GM18909 (cell line): ENCODE data around the gene CADPS.

ENCODE experiments used
- ATAC-seq: cut with Tn5 transposase; IDR thresholded peaks from one replicate; pipeline ENCODE4 v1.9.1; 2021; ENCODE audit warnings: mild to moderate bottlenecking; ENCODE audit not compliant: unreplicated experiment, poor library complexity

Gene CADPS

DNA sequence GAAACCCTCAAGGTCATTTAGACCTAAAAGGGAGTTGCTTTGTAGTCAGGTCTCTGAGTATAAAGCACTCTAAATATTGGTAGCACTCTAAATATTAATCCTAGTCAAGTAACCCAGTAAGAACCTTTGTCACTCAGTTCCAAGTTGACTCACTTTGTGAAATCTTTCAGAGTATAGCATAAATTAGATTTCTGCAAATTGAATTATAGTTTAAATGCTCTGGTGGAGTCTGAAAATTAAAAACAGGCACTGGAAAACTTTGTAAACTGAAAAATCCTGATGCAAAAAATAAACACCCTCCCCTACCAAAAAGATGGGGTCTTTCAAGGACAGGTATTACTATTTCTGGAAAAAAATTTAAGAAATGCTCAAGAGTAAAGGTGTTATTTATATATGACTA, 305.6 kb downstream of the CADPS start:
- no peak for ATAC-seq

DNA sequence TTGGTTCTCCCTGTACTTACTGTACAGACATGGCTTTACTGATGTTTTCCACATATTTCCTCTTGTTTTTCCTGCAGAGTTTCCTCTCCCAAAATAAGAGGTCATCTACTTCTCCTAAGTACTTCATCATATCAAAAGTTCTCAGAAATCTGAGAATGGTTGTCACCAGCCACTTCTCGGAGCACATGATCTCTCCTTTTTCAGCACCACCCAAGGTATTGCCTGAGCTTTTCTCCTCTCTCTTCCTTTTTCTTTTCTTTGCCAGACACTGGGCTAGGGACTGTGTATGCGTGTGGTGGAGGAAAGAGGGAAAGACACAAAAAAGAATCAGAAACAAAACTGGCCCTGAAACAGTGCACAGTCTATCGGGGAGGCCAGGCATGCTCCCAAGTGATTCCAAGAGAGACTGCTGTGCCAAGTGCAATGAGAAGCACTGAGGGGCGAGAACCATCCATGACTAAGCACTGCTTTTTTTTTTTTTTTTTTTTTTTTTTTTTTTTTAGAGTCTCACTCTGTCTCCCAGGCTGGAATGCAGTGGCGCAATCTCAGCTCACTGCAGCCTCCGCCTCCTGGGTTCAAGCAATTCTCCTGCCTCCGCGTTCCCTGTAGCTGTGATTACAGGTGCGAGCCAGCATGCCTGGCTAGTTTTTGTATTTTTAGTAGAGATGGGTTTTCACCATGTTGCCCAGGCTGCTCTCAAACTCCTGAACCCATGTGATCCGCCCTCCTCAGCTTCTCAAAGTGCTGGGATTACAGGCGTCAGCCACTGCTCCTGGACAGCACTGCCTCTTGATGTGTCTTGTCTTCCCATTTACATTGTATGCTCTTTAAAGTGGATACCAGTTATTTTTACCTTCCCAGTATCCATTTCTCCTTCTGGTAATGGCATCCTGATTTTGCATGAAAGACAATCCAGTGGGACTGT, 307.9 kb downstream of the CADPS start:
- no peak for ATAC-seq

- ATAC-seq, result no peak
Observed at GRCh38 chr3:62566022-62566557, 309.1 kb downstream of the CADPS start.

- ATAC-seq, result no peak
Observed at GRCh38 chr3:62562596-62562995, 312.6 kb downstream of the CADPS start.

DNA sequence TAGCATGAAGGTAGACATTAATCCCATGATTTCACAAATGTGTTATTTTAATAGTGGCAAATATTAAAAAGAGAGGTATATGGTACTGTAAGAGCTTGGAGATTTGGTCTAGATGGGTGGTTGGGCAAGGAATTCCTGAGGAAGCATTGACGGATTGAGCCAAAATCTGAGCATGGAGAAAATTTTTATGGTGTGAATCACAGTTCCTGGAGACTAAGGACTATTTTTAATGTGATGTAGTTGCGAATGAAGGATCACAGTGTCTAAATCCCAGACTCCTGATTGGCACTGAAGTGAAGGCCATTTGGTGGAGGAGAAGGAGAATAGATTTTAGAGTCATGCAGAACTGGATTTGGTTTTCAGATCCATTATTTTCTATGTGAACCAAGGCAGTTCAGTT, 313.2 kb downstream of the CADPS start:
- no peak for ATAC-seq

DNA sequence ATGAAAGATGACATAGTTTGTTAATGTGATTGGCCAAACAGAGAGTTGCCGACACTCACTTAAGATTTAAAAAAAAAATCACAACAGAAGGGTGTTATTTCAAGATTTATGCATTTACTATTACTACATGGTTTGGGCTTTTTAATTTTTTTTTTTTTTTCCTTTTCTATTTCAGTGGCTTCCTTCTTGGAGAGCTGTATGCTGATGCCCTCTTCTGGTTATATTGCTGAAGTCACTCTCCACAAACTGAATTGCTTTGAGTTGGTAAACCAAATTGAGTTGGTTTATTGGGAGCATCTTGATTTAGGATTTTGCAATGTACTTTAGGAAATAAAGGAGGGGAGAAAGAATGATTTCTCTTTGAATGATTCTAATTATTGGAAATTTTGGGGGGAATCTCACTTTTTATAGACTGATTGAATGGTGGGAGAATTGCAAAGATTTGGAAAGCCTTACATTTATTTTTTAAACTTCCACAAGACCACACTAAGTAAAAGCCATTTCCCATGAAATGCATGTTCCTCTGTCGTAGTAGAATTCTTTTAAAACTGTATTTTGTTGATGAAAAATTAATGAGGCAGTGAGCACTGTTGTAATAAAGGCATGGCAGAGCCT, 315.3 kb downstream of the CADPS start:
- no peak for ATAC-seq

DNA sequence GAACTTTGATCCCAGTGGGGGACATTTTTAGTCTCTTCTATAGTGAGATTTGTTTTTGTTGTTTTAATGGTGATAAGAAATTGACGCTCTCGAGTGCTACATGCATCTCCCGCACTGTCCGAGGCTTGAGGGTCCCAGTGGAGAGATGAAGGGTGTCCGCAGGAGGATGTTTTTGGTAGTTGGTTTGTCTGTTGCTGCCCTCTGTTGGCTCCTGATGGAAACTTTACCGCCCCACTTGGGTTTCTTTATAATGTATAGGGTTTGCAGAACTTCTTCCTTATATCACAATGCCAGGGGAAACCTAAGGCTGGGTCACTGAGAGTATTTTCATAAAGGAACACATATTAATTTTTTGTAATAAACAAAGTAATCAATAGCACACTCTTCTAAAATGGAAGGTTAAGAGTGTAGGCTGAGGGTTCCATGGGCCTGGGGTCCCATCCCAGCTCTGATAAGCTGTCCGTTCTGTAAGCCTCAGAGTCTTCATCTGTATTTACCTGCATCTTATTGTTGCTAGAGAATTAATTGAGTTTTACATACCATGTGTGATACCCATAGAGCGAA, 316.6 kb downstream of the CADPS start:
- no peak for ATAC-seq

- no peak for ATAC-seq
Observed at GRCh38 chr3:62557983-62558382, 317.2 kb downstream of the CADPS start.

DNA sequence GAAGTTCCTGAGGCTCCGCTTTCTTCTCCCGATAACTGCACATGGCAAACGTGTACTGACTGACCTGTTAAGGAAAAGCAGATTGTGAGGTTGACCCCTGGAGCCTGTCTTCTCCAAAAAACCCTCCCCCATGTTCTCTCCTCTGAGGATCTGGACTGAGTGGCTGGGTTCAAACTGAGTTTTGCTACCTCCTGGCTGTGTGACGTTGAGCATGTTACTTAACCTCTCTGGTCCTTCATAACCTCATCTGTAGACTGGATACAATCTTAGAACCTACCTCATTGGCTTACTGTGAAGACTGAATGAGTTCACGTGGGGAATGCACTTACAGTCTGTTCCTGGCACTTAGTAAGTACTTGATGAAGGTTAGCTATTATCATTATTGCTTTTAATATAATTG, 317.8 kb downstream of the CADPS start:
- ATAC-seq, result no peak

GRCh38 chr3:62556121-62556815, 318.9 kb downstream of the CADPS start:
- no peak for ATAC-seq

GRCh38 chr3:62554264-62554799, 320.9 kb downstream of the CADPS start:
- ATAC-seq, result no peak

GRCh38 chr3:62553811-62554210, 321.4 kb downstream of the CADPS start:
- ATAC-seq, result no peak

DNA sequence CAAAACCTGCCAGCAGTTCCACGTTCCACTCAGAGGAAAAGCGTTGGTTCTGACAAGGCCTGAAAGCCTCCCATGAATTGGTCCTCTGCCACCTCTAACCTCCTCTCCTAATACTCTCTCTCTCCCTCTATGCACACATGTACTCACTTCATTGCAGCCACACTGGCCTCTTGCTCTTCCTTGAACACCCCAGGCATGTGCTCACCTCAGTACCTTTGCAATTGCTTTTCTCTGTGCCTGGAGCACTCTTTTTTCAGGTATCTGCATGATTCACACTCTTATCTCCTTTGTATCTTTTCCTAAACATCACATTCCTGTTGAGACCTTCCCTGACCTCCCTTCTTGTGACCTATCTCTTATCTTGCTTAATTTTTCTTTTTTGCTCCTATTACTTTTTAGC, 323.7 kb downstream of the CADPS start:
- ATAC-seq, result no peak

- ATAC-seq, result no peak
Observed at GRCh38 chr3:62550439-62550838, 324.8 kb downstream of the CADPS start.

DNA sequence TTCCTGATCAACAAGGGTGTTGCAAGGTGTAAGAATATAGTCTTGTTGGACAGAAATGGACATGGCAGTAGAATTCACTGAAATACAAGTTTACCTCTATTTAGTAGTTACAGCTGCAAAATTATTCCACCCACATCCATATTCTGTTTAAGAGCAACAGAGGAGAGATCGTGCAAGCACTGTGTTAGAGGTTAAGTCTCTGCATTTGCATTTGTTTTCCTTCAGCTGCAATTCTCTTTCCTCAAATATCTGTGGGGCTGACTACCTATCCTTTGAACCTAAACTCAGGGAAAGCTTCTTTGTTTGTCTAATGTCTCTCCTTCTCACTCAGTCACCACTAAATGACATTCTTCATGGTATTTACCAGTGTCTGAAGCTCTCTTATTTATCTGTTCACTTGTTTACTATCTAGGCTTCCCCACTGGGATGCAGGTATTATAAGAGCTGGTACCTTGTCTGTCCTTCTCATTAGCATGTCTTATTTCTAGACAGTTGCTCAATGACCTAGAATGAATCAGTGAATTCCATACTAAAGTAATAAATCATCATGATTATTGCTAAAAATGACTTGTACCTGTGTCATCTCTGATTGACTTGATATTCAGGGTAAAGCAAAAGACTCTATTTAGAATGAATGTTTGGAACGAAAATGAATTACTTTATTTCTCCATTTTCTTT, 326.5 kb downstream of the CADPS start:
- ATAC-seq, result no peak

- no peak for ATAC-seq
Observed at GRCh38 chr3:62546266-62546665, 328.9 kb downstream of the CADPS start.

DNA sequence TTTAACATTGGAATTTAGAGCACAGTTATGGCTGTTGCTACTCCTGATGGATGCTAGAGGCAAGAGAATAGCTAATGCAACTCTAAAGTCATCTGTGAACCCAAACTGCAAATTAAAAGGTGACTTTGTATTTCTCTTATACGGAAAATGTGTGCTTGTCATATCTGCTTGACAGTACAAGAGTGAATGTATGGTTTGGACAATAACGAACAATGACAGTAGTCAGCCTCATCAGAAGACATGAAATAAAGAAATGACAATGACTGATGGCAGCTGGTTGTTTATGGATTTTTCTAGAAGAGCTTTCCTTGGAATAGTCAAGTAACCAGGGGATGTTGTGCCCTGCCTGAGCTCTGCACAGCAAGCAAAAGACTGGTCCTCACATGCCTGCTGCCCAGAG, 333.0 kb downstream of the CADPS start:
- ATAC-seq, result no peak

- no peak for ATAC-seq
Observed at GRCh38 chr3:62539762-62540161, 335.5 kb downstream of the CADPS start.

GRCh38 chr3:62538691-62539356, 336.4 kb downstream of the CADPS start:
- ATAC-seq, result no peak
